HG02763 (cell line): ENCODE data around the gene FAM107B.
"Not testable (repeated sequence)": the region's sequence is repeated elsewhere in the genome, so short reads cannot be mapped to it uniquely, and the experiment has no call there.

Experiments used
- ATAC-seq: cut with Tn5 transposase; IDR thresholded peaks from one replicate; pipeline ENCODE4 v1.9.1; 2021; ENCODE audit warnings: mild to moderate bottlenecking, moderate library complexity; ENCODE audit not compliant: unreplicated experiment

The FAM107B gene

DNA sequence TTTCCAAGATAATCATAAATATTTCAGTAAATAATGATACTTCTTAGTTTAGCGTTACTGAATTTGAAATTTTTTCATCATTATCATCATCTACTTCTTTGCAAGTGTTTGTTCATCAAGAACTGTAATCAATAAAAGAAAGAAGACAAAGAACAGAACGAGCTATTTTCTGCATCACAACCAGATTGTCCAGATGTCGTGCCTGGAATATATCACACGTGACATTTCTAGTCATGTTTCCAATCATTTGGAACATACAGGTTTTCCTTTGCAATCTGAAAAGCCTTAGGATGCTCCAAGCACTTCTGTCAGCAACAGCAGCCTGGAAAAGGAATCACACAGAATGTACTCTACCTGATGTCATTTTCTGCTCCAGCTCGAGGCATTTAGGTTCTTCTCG is 107.4 kb downstream of the FAM107B start:
- ATAC-seq: no peak

DNA sequence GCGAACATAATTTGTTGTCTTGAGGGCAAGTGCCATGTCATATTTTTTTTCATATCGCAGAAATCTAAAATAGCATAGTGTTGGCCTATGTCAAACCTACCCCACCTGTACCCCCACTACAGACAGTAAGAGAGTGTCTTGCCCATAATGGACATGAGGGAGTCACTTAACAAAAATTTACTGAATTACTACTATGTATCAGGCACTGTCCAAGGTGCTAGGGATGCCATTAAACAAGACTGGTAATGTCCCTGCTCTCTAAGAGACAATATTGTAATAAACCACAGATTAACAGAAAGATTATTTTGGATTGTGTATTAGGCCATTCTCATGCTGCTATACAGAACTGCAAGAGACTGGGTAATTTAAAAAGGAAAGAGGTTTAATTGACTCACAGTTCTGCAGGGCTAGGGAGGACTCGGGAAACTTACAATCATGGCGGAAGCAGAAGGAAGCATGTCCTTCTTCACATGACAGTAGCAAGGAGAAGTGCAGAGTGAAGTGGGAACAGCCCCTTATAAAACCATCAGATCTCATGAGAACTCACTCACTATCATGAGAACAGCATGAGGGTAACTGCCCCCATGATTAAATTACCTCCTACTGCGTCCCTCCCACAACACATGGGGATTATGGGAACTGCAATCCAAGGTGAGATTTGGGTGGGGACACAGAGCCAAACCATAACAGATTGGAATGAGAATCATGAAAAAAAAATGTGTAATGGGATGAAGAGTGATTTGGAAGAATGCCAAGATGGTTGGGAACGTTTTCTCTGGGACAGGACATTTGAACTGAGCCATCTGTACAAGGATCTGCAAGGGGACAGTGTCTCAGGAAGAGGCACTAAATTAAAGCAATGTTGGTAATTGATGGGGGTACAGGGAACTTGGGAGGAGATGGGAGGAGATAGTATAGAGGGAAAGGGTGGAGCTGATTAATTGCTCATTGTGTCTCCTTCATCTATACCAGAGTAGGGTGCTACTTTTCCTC is 108.5 kb downstream of the FAM107B start:
- ATAC-seq: no peak

DNA sequence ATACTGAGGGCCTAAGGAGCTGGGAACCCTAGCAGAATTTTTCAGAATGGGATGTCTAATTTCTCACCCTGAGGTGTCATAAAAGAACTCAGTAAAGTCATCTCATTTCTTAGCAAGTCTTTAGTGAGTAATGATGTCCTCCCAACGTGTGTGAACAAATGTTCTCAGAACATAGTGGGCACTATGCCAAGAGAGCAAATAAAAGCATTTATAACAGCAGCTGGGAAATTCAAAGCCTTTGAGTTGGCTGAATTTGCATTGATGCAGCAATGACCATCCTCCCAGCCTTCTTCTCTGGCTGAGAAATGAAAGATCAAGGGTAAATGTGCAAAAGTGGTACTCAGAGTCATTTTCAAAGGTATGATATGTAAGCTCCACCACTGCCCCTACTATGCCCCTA is 109.4 kb downstream of the FAM107B start:
- no peak for ATAC-seq

DNA sequence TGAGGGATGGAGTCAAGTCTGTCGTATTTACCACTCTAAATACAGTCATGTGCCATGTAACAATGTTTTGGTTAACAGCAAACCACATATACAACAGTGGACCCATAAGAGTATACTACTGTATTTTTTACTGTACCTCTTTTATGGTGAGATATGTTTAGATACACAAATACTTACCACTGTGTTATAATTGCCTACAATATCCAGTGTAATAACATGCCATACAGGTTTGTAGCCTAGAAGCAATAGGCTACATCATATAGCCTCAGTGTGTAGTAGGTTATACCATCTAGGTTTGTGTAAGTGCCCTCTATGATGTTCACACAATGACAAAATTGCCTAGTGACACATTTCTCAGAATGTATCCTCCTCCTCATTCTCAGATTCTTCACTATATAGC is 110.4 kb downstream of the FAM107B start:
- no peak for ATAC-seq

DNA sequence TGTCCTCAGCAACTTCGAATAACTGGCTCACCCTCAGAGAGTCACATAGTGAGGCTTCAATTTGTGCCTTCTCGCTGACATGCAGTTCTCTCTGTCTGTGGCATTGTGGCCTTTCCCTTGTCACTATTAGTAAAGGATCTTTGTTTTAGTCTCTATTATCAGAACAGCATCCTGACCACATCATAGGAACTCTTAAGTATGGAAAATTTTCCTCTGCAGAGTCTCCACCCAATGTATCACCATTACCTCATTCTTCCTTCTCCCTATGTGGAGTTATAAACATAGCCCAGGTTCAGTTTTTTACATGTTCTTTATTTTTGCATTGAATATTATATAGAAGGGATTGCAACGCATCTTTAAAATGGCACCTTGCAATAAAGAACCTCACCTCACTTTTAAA is 112.9 kb downstream of the FAM107B start:
- ATAC-seq: no peak

DNA sequence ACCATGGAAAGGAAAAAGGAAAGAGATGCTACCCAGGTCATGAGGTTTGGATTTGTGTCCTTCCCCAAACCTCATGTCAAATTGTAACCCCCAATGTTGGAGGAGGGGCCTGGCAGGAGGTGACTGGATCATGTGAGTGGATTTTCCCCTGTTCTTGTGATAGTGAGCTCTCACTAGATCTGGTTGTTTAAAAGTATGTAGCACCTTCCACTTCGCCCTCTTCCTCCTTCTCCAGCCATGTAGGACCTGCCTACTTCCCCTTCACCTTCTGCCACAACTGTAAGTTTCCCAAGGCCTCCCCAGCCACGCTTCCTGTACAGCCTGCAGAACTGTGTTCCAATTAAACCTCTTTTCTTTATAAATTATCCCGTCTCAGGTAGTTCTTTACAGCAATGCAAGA is 113.9 kb downstream of the FAM107B start:
- no peak for ATAC-seq

DNA sequence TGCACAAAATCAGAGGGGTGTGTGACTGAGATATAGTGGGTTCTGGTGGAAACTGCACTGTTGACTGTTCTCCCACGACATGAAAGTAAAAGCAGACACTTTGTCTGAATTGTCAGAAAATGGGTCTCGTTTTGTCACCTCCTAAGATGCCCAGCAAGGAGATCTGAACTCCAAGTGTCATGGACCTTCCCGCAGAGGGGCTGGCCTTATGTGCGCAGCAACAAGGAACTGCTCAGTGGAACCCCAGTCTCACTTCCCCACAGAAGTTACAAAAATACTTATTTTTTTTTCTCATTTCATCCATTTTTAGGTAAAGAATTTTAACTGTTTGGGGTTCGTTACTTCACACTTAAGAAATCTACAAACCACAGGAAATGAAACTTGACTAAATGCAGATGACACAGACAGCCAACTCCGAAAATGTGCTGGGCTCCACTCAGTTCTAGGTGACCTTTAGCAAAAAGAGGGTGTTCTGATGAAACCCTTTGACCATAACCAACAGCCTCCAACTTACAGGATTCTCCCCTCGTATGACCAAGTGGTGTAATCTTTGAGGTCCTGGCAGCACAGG is 115.0 kb downstream of the FAM107B start:
- peak; percentile 80 for ATAC-seq

DNA sequence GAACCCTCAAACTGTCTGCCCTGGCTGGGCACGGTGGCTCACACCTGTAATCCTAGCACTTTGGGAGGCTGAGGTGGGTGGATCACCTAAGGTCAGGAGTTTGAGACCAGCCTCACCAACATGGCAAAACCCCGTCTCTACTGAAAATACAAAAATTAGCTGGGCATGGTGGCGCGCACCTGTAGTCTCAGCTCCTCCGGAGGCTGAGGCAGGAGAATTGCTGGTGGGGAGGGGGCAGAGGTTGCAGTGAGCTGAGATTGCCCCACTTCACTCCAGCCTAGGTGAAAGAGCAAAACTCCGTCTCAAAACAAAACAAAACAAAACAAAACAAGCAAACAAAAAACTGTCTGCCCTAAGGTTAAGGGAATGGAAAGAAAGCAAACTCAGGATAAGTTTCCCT is 115.6 kb downstream of the FAM107B start:
- ATAC-seq: not testable (repeated sequence)

DNA sequence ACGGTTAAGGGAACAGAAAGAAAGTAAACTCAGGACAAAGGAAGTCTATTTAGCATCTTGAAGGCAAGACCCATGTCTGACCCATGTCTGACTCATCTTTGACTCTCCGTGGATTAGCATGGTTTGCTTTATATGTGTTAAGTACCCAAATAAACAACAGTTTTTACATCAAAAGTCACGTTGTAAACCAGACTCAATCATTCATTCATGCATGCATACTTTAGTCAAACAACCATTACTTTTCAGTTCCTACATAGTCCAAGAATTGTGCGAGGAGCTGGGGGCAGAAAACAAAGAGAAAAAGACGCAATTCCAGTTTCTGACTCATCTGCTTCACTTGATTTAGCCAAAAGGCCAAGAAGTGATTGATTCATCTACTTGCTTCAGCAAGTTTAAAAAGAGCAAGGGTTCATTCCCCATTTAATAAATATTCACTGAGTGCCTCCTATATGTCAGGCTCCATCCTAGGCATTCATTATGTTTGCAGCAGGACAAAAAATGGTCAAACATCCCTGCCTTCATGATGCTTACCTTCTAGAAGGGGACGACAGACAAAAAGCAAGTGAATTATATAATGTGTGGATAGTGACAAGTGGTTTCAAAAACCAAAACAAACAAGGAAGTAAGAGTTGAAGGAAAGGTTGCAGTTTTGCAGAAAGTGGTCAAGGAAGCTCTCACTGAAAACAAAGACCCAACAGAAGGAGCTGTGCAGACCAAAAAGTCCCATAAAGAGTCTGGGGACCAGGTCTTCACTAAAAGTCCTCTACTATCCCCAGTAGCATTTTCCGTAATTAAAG is 116.2 kb downstream of the FAM107B start:
- no peak for ATAC-seq

DNA sequence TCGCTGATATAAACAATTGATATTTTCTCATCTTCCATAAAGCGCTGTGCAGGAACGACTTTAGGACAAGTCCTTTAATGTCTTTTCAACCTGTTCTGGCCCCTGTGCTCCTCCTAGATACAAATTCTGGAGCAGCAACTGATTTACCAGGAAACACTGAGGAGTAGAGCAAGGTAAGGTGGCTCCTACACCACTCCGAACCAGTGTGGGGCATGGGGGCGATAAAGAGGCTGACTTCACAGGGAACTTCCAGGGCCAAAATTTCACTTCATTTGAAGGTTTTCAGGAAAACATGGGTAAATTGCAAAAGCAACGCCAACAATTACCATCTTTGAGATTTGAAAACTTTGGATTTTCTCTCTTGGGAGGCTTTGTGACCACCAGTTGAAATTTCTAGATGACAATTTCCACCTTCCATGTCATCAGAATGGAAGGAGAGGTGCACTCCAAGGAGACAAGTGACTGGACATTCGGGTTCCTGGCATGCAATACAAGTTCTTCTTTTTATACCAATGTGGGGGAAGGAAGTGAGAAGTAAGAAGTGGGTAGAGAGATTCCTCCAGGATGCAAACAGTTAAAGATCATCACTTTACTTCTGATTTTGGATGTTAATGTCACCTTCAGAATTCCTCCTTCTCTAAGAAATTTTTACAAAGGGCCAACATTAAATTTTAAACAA is 118.5 kb downstream of the FAM107B start:
- no peak for ATAC-seq

DNA sequence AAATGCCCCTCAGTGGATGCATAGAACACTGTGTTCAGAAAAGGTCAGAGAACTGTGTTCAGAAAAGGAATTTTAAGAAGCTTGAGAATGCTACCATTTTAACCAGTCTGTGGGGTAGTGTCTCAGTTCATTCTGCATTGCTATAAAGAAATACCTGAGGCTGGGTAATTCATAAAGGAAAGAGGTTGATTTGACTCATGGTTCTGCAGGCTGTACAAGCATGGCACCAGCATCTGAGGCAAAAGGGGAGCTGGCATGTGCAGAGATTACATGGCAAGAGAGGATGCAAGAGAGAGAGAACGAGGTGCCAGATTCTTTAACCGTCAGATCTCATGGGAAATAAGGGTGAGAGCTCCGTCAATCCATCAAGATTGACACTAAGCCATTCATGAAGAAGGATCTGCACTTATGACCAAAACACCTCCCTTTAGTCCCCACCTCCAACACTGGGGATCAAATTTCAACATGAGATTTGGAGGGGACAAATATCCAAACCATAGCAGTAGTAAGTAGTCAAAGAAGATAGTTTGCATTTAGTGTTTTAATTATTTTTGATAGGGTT is 119.8 kb downstream of the FAM107B start:
- ATAC-seq: no peak

DNA sequence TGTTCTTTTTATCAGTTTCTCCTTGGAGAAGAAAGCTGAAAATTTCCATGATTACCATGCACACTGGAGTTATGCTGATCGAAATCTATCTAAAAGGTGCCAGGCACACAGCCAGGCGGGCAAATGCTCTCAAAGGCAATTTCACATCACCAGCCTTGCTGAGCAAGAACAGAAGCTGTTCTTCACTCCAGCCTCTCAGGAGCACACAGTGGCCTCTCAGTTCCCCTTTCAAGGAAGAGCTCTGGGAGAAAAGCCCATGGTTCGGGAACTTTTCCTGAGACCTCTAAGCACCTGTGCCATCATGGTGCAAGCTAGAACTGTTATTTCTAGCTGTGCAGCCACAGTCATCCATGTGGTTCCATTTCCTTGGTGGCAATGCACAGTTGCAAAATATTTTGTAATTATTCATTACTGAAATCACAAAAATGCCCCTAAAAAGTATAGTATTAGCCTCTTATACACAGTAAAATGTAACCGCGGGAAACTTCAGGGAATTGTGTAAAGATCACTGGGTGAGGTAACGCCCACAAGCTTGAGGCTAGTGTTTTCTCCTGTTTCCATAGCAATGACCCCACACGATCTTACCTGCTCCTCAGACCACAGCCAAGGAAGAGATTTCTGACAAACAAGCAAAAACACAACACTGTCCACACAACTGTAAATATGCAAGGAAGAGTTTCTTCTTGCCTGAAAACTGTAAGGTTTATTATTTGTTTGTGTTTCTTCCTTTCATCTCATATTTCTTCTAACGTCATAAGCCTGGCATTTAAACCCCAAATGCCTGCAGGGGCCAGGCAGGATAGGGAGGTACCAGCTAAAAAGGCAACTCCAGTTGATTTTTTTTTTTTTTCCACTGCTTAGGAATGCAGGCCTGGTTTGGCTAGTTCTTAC is 121.2 kb downstream of the FAM107B start:
- no peak for ATAC-seq

DNA sequence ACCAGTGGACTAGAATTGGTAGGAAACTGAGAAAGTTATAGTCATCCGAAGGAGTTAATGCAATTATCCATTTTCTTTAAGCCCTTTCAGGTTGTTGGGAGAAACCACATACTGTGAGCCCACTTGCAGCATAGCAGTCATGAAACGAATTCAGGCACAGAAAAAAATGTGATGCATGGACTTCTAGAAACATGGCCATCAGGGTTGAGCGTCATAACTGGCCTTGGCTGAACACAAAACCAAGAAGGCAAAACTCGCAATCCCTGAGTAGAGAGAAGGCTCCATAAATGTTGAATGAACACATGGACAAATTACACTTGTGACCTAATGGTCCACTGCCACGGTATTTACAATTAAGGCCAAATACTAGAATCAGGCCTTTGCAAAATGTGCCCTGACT is 121.9 kb downstream of the FAM107B start:
- no peak for ATAC-seq

DNA sequence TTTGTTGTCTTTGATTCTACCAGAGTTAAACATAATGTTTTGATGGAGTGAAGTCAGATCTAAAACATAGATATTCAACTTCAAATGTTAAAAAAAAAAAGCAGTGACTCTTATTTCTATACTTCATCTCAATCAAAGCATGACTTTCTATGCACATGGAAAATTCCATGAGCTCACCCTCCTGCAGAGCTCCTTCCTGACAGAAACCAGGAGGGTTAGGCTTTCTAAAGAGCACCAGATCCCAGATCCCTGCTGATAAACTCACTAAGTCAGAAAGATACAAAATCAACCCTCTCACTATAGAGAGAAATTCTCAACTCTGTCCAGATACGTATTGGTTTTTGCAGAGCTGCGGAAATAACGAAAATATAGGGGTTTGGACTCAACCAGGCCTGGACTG is 122.6 kb downstream of the FAM107B start:
- no peak for ATAC-seq

DNA sequence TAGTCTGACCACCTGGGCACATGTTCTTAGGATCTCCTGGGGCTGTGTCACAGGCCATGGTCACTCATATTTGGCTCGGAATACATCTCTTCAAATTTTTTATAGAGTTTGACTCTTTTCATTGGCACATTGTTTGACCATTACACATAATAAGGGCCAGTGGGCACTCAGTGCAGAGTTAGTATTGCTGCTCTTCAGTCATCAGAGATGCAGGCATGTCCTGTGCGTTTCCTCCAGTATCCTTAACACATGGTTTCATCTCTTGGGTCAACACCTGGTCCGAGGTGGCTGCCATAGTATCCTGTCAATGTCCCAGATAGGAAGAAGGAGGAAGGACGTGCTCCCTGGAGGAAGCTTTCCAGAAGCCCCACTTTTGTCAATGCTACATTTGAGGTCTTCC is 125.0 kb downstream of the FAM107B start:
- ATAC-seq: no peak

DNA sequence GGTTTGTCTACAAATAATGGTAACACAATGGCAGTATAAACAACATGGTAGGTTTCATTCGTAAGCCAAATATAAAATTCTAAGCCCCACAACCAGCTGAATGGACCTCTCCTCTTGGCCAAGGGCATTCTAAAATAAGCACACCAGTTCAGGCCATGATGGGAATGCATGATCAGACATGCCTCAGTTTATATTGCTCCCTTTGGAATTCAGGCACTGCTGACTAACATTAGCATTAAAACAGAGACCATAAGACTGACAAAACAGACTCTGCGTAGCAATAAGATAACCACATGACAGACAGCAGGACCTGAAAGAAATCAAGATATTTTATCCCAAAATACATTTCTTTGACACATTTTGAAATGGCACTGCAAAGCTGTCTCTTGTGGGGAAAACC is 125.8 kb downstream of the FAM107B start:
- no peak for ATAC-seq

DNA sequence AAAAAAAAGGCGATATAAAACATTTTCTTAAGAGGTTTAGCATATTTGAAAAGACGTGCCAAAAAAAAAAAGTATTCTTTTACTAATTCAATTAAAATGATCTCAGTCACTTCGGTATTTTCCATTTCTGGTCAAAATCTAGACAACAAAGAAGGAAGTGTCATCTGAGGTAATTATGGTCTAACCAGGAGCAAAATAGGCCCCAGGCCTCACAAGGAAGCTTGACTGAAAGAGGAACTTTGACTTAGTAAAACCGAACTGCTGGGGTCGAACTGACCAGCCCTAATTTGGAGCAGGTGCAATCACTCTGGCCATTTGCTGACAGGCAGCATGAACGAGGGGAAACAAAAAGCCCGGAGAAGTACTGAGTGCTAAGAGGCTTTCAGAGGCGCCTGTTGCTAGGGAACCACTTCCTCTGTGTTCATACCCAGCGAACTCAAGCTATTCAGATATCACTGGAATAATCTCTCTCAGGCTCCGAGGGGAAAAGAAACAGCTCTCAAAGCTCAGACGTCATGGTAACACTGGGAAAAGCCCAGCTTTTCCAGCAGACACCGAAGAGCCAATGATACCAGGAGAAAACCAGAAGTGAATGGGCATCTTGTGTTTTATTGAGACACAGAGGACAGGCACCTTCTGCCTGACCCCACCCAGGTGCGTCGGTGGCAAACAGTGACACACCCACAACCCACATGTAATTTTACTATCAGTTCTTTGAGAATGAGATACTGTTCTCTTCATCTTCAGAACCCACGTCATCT is 126.5 kb downstream of the FAM107B start:
- peak; percentile 94 for ATAC-seq

DNA sequence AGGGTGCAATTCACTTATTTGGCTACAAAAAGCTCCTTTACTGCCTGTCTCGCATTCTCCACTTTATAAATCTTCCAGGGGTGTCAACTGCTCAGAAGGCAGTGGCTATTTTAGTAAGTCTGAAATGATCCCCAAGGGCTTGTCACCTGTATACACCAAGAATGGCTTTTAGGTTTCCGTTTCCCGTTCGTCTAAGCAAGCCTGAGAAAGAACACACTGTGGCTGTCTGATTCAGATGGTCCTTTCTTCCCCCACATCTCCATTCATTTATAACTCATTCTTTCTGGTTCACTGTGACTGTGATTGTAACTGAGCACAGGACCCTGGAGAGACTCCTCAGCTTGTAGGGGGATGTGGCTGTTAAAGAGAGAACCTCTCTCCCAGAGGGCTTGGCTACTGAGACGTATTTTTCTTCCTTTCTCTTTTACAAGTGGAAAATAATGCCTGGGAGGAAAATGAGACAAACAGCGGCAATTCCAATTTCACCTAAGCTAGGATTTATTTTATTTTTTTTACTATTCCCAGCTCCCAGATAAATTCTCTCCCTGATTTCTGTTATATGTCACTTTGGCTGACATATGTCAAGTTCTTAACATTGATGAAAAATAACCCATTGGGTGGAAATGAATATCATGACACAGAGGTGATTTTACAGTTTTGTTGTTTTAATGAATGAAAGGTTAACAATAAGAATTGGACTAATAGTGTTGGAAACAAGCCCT is 129.3 kb downstream of the FAM107B start:
- no peak for ATAC-seq
